Neural progenitor cell (in vitro differentiated cells): Measurements from ENCODE around the gene KSR1.

Experiments used
- CTCF ChIP-seq: fragments of 200-600 bp; sonication (generic); IDR thresholded peaks from 2 replicates; pipeline ENCODE4 v1.5.1; 2017; ENCODE audit warnings: antibody characterized with exemption, mild to moderate bottlenecking
- EZH2 ChIP-seq: fragments of 200-600 bp; sonication (generic); IDR thresholded peaks from 2 replicates; pipeline ENCODE4 v1.6.1; 2017; ENCODE audit warnings: antibody characterized with exemption, mild to moderate bottlenecking, moderate library complexity
- EZH2phosphoT487 ChIP-seq: fragments of 200-600 bp; sonication (generic); IDR thresholded peaks from 2 replicates; pipeline ENCODE4 v1.6.1; 2017; ENCODE audit warnings: antibody characterized with exemption

GRCh38 chr17:27671591-27671910 is 215.3 kb downstream of the KSR1 start:
- no peak for TF ChIP-seq CTCF
- no peak for TF ChIP-seq EZH2
- TF ChIP-seq EZH2phosphoT487, result no peak
